Measurements from ENCODE around the gene TMEM225B.
"Not testable (repeated sequence)": the region's sequence is repeated elsewhere in the genome, so short reads cannot be mapped to it uniquely, and the experiment has no call there.

Gene TMEM225B, protein sequence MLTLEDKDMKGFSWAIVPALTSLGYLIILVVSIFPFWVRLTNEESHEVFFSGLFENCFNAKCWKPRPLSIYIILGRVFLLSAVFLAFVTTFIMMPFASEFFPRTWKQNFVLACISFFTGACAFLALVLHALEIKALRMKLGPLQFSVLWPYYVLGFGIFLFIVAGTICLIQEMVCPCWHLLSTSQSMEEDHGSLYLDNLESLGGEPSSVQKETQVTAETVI

GRCh38 chr7:99597762-99598501 is at the start of gene TMEM225B:
Gene TMEM225B, plus strand, starts transcription at chr7:99598267. Its CDS starts 6,122 bp downstream, at chr7:99604389.
- DNase-seq = no peak

GRCh38 chr7:99549545-99549944 is 48.5 kb upstream of the TMEM225B start:
- DNase-seq = not testable (repeated sequence)

- DNase-seq = no peak
These were observed 46.7 kb upstream of the TMEM225B start for GRCh38 chr7:99551334-99551733.

GRCh38 chr7:99551767-99552463 is 46.2 kb upstream of the TMEM225B start, which contains the start of gene FAM200A:
Gene FAM200A, minus strand, starts transcription at chr7:99552114. Its CDS starts 3,707 bp downstream, at chr7:99548407.
- DNase-seq = peak; percentile 82 to 91

GRCh38 chr7:99553039-99553438 is 45.0 kb upstream of the TMEM225B start:
- no peak for DNase-seq

GRCh38 chr7:99554939-99555338 is 43.1 kb upstream of the TMEM225B start:
- DNase-seq = no peak

- no peak for DNase-seq
These were observed 40.9 kb upstream of the TMEM225B start for GRCh38 chr7:99557196-99557607.

DNA sequence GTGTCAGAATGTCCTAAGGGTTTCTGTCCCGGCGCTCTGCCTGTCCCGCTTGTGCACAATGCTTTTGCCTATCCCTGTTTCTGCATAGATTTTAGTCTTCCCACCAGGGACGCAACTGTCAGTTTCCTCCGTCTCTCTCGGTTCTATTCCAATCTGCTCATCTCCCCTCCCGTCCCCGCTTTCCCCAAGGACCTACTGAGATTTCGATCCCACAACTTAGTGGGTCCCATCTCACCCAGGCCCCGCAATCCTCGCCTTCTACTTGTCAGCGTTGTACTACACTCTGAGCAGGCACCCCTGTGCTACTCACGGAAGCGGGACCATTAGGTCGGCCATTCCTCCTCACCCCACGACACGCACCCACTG is 40.1 kb upstream of the TMEM225B start:
- no peak for DNase-seq

DNA sequence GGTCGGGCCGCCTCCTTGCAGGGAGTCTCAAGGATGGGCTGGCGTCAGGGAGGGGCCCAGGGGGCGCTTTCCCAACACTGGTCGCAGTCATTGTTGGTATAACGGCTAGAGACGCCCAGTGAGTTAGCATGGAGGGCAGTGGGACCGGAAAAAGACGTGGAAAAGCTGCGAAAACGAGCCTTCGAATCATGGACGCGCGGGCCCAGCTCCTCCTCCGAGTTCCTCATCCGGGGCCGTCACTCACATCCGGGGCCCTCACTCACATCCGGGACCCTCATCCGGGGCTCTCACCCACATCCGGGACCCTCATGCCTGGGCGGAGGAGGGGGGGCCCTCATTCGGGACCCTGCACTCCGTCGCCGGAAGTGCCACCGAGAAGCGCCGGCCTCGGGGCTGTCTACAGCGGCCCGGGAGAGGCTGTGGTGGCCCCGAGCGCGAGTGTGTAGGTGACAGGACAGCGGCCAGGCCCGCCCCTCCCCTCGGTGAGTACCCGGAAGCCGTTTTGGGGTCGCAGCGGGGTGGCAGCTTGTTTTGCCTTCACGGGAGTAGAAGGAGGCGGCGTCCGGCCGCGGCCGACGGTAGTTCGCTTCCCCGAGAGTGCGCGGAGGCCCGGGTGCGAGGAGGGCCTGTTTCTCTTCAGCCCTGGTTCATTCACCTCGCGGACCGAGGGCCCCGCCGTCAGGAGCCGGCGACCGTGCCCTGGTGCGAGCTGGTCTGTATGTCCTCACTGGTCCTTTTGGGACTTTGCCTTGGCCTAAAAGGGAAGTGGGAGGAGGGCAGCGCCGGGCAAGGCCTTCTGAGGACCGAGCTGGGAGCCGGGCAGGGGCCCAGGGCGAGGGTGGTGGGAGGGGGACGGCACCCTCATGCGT is 39.5 kb upstream of the TMEM225B start, which contains the start of gene ZNF655:
Gene ZNF655, plus strand, starts transcription at position 337 of the 869 bp plus-strand sequence. CDS start 1,918 bp downstream, outside the sequence.
- DNase-seq = peak; percentile 86 to 90

DNA sequence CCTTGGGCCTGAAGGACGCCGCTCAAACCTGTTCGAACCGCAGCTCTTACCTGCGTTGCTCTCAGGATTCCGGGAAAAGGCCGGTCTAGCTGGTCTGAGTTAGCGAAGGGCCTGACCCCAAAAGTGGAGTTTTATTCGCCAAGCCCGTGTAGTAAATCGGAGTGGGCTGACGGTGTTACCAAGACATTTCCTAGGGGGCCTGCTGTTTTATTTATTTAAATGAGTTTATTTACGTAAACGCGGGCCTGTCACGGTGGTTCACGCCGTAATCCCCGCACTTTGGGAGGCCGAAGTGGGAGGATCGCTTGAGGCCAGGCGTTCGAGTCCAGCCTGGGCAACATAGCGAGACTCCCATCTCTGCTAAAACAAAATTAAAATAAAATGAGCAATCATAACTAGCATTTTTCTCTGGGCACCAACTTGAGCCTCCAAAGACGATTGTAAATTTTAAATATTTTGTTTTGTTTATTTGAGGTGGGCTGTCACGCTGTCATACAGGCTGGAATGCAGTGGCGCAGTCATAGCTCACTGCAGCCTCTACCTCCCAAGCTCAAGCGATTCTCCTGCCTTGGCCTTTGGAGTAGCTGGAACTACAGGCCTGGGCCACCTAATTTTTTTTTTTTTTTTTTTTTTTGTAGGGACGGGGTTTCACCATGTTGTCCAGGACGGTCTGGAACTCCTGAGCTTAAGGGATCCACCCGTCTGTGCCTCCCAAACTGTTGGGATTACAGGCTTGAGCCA is 38.7 kb upstream of the TMEM225B start:
- no peak for DNase-seq

GRCh38 chr7:99560834-99561736 is 37.0 kb upstream of the TMEM225B start:
- DNase-seq = no peak

- no peak for DNase-seq
These were observed 36.4 kb upstream of the TMEM225B start for GRCh38 chr7:99561737-99562051.

DNA sequence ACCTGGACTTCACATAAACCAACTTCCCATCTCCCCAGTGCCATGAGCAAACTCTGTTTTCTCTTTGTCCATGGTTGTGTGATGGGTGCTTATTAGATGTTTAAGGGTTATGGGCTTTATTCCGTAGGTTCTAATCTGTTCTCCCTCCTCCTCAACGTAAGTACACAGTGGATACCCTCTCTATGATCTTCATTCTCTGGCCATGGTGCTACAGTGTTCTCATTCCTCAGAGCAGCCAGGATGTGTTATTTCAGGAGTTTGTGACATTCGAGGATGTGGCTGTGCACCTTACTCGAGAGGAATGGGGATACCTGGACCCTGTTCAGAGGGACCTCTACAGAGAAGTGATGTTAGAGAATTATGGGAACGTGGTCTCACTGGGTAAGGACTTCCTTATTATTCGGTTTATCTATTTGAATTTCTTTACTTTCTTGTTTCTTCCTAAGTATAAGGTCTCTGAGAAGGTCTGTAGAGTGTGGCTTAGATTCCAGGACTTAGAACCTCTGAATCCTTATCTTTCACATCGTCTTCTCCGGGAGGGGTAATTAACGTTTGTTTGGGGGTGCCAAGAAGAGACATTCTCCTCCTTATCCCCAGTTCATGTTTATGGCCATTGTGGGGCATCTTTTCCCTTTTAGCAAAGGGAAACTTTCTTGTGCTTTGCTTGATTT is 35.8 kb upstream of the TMEM225B start:
- DNase-seq = no peak

DNA sequence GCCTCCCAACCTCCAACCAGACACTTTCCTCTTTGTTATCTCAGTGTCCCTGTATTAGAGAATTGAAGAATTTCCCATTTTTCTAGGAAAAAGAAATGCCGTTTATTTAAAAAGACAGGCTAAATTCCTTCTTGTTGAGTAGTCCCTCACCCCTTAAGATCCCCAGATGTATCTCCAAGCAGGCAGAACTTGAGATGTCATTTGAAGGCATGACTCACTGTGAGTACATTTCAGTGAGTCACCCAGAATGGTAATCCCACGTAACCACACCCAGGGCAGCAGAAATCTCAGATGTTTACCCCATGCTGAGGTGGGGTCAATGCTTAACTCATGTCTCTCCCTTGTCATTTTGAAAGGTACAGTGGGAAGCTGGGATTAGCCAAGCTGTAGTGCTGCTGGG is 35.2 kb upstream of the TMEM225B start:
- no peak for DNase-seq

DNA sequence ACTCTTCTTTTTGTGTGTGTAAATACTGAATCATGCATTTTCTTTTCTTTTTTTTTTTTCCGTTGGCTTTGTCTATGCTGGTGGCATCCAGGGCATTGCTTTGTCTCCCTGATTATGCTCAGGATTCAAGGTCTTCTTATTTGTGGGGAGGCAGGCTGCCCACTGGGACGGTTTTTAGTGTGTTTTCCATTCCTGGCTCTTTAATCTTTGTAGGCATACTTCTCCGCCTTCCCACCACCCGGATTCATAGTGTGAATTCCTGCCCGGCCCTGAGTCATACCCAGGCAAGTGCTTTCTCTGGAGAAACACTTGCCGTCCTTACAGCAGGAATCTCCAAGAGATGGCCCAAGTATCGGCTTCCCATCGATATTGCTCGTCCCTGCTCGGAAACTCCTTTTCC is 34.4 kb upstream of the TMEM225B start:
- no peak for DNase-seq

GRCh38 chr7:99568770-99569169 is 29.3 kb upstream of the TMEM225B start:
- not testable (repeated sequence) for DNase-seq

DNA sequence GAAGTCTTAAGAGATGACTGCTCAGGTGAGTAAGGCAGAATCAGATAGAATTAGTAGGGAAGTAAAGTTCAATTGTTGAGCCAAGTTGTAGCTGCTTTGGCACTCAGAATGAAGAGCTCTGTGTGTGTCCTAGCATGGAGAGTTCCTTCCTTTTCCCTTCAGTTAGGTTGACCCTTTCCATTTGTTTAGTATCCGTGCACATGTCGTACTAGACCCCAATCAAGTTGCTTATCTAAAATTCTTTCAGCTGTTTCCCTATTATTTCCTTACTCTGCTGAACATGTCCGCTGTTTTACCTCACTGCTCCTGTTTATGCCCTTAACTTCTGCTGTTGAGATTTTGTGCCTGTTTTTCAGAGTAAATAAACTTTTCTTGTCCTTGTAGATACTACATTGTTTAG is 26.3 kb upstream of the TMEM225B start:
- DNase-seq = no peak

GRCh38 chr7:99573257-99573656 is 24.8 kb upstream of the TMEM225B start:
- no peak for DNase-seq

DNA sequence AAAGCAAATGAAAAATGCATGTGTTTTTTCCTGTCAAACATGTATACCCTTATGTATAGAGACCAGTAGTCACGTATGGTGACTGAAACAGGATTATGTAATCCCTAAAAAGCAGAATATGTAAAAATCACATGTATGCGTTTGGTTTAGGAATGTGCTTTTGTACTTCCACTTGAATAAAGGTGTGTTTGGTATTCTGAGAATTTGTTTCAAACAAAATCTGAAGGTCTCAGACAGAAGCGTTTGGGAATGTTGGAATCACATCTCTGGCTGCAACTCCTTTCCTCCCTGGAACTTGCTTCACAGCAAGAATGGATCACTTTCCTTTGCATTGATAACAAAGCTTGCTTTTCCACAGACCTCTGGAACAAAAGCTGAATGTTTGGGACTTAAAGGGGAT is 21.8 kb upstream of the TMEM225B start:
- DNase-seq = no peak

DNA sequence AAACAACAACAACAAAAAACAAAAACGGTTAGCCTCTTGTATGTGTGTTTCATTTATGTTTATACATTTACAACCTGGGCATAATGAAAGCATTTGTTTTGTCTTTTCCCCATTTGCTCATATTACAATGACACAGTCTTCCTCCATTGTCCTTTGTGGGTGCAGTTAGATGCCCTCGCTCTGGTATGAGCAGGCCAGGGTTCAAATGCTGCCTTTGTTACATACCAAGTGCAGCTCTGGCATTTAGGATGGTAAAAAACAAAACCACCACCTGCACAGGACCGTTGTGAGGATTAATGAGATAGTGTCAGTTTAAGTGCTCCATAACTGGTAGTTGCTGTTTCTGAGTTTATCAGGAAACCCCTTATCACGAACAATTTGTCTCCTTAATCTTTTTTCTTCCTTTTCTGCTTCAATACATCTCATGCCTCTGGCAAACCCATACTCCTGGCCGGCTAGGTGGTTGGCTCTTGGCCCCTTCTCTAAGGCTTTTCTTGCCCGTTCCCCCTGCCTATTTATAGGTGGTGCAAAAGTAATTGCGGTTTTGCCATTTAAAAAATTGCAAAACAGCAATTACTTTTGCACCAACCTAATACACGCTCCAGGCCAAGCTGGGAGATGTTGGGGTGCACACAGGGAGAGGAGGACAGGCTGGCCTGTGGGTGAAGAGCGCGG is 18.6 kb upstream of the TMEM225B start:
- no peak for DNase-seq
